Pancreas (tissue), 10 donors: ENCODE data around the gene TUBGCP5. TPM values are rescaled to one million over a fixed set of nuclear protein-coding genes. Genes with fewer than 3 reads are reported as not detected.

Experiments
- ATAC-seq, 4 donors: fragments of 200-7000 bp; cut with Tn5 transposase; one replicate each; pipeline versions ENCODE4 v1.8.0 to v1.9.1; 2020; ENCODE audit warnings: mild to moderate bottlenecking in 4 of 4, moderate library complexity in 4 of 4
- DNase-seq, 6 donors: peaks; one replicate each; pipeline ENCODE4 v3.0.0-alpha.2; 2020
- FAIRE-seq: peaks from 2 replicates; lab custom pipeline; 2012; peaks lifted over from hg19 to GRCh38; lab: Jason Lieb, UNC
- H3K27ac ChIP-seq, 4 donors: fragments of 200-600 bp; sonication (generic); 1 replicate in 3 of 4; 2 replicates in 1 of 4; pipeline versions ENCODE4 v1.5.0 to v1.8.0; 2020
- H3K27me3 ChIP-seq, 4 donors: fragments of 200-600 bp; one replicate each; pipeline ENCODE4 v1.8.0; 2021
- H3K36me3 ChIP-seq, 3 donors: fragments of 200-600 bp; sonication (generic) in 1 of 3; one replicate each; pipeline versions ENCODE4 v1.5.0 to v1.8.0; 2020 to 2021
- H3K4me1 ChIP-seq, 3 donors: fragments of 200-600 bp; one replicate each; pipeline ENCODE4 v1.8.0; 2021
- H3K4me3 ChIP-seq, 4 donors: fragments of 200-600 bp; sonication (generic) in 2 of 4; one replicate each; pipeline versions ENCODE4 v1.5.0 to v1.8.0; 2020 to 2021
- H3K9me3 ChIP-seq, 4 donors: fragments of 200-600 bp; one replicate each; pipeline ENCODE4 v1.8.0; 2021
- CTCF ChIP-seq, 4 donors: fragments of 200-600 bp; sonication (generic) in 3 of 4; IDR thresholded peaks; one replicate each; pipeline versions ENCODE4 v1.5.0 to v1.8.0; 2021; ENCODE audit warnings: antibody characterized with exemption in 4 of 4
- WGBS, 2 donors: extraction: QIAGEN DNeasy Blood & Tissue Kit; methylation state at CpG; one replicate each; pipeline ENCODE4 v1.1.7; 2013; 5-methylcytosine and 5-hydroxymethylcytosine counted together
- intact Hi-C, 3 donors: fragments of 100-400 bp; cut with DNase I; formaldehyde crosslinking; loops; one replicate each; pipeline versions ENCODE4 v1.11.1 to v1.14.2; 2022
- polyA plus RNA-seq, 2 donors: library from polyadenylated mRNA; stranded (reverse); fragments of 200-250 nt; gene quantifications; one replicate each; pipeline ENCODE4 v1.2.3, GENCODE V29; 2013
- total RNA-seq, 6 donors: library from RNA; stranded (reverse); fragmentation: NEBNext Ultra II Directional in 4 of 6; extraction: Animal tissue kit (Norgen Biotek cat#: 25700) in 4 of 6; gene quantifications; one replicate each; pipeline versions ENCODE4 v1.2.1 to v1.2.4, GENCODE V29; 2021 to 2023
- donor health status: healthy with polysubstance abuse.
- donor health status: DM: no; HTN: no; CAD: no; lungs with moderate emphysema.
- donor health status: DM: no; HTN: no; CAD: no.
- donor health status: control.
- donor health status: control.
- donor health status: Bipolar disorder and iron deficiency.
- donor health status: DM: yes; HTN: yes; CAD: no.
- donor health status: DM: no; HTN: no; CAD: no.
- donor health status: DM: no; HTN: no; CAD: no.
- donor health status: DM: yes; HTN: yes; CAD: no.

TUBGCP5 gene
- total and polyA plus RNA-seq, 8 donors, result 6.0 to 10.4 (median 7.6) TPM

DNA sequence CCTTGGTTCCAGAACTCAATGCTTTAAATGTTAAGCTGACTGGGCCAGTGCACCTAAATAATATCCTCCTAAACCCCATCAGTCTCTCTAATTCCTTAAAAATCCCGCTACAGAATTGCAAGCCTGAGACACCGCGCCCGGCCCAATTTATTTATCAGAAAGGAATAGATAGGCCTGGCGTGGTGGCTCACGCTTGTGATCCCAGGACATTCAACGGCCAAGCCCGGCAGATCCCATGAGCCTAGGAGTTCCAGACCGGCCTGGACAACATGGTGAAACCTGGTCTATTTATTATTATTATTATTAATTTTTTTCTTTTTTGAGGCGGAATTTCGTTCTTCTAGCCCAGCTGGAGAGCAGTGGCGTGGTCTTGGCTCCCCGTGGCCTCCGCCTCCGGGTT, 28.0 kb upstream of the TUBGCP5 start:
- H3K9me3 ChIP-seq, result no peaks in the 10 kb centered on the region
- H3K4me1 ChIP-seq, result no peaks in the 10 kb centered on the region
- intact Hi-C loops, result no loop called here
- H3K27ac ChIP-seq, result no peak overlapping the region
- no peak for TF ChIP-seq CTCF (IDR thresholded peaks at IDR 0.05)
- H3K27me3 ChIP-seq, result no peaks in the 10 kb centered on the region
- FAIRE-seq, result no peak
- DNase-seq, result no peak
- no peak overlapping the region for H3K4me3 ChIP-seq
- H3K36me3 ChIP-seq, result no peaks in the 10 kb centered on the region
- WGBS, 2 donors, result 95% methylated on average over 15 of the region's 15 CpGs
- ATAC-seq, result no peak

GRCh38 chr15:23065836-23066235, 26.5 kb upstream of the TUBGCP5 start:
- ATAC-seq (no peak), DNase-seq (no peak), FAIRE-seq (no peak)
- intact Hi-C loops, result no loop called here
- TF ChIP-seq CTCF (IDR thresholded peaks at IDR 0.05), result no peak
- H3K27ac ChIP-seq, result no peak overlapping the region
- H3K9me3 ChIP-seq, result no peaks in the 10 kb centered on the region
- no peak overlapping the region for H3K4me3 ChIP-seq
- no peaks in the 10 kb centered on the region for H3K27me3 ChIP-seq
- no peaks in the 10 kb centered on the region for H3K36me3 ChIP-seq
- WGBS, 2 donors, result 90 to 93% methylated on average over 23 of the region's 23 CpGs
- no peaks in the 10 kb centered on the region for H3K4me1 ChIP-seq

- Histone ChIP-seq H3K4me3 (no peak overlapping the region), H3K27ac (no peak overlapping the region), H3K27me3 (no peaks in the 10 kb centered on the region), H3K4me1 (no peaks in the 10 kb centered on the region), H3K36me3 (no peaks in the 10 kb centered on the region), H3K9me3 (no peaks in the 10 kb centered on the region)
- TF ChIP-seq CTCF (IDR thresholded peaks at IDR 0.05), result no peak
- ATAC-seq (no peak), FAIRE-seq (no peak), DNase-seq (no peak)
- 59 to 60% methylated on average over 5 of the region's 5 CpGs for WGBS, 2 donors
- intact Hi-C loops, result no loop called here
These were observed 24.8 kb upstream of the TUBGCP5 start for GRCh38 chr15:23064156-23064555.

DNA sequence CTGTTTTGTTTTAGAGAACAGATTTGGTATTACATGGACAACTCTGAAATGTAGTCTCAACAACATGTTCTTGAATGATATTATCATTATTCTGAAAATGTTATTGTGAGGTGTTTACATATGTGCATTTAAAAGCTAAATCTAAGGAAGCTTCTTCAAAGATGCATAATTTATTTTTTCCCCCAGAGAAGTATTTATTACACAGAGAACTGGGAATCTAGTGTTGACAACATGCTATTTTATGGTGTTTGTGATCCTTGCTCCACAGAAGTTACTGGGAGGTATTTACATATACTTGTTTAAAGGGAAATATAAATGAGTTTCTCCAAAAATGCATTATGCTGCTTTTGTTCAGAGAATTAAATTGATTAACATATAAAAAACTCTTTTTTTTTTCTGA, 18.3 kb upstream of the TUBGCP5 start:
- no peak overlapping the region for H3K27ac ChIP-seq
- TF ChIP-seq CTCF (IDR thresholded peaks at IDR 0.05), result no peak
- no peaks in the 10 kb centered on the region for H3K27me3 ChIP-seq
- DNase-seq (no peak), FAIRE-seq (no peak), ATAC-seq (no peak)
- no peaks in the 10 kb centered on the region for H3K36me3 ChIP-seq
- no peaks in the 10 kb centered on the region for H3K9me3 ChIP-seq
- H3K4me1 ChIP-seq, result no peaks in the 10 kb centered on the region
- intact Hi-C loops, result no loop called here
- H3K4me3 ChIP-seq, result no peak overlapping the region

GRCh38 chr15:23055316-23055715, 15.9 kb upstream of the TUBGCP5 start:
- intact Hi-C loops, result no loop called here
- ATAC-seq, result no peak
- DNase-seq, result no peak
- H3K4me1 ChIP-seq, result no peaks in the 10 kb centered on the region
- H3K9me3 ChIP-seq, result no peaks in the 10 kb centered on the region
- H3K4me3 ChIP-seq, result no peak overlapping the region
- H3K36me3 ChIP-seq, result no peaks in the 10 kb centered on the region
- no peaks in the 10 kb centered on the region for H3K27me3 ChIP-seq
- no peak for FAIRE-seq
- H3K27ac ChIP-seq, result no peak overlapping the region
- WGBS, 2 donors, result 64 to 70% methylated on average over 5 of the region's 5 CpGs
- TF ChIP-seq CTCF (IDR thresholded peaks at IDR 0.05), result no peak
